Stimulated activated naive CD8-positive, alpha-beta T cell treated with anti-CD3 and anti-CD28 coated beads, Interleukin-15, amount 100 ng/mL, for 72 hours (primary cell): Measurements from ENCODE around the gene CFAP61.

ENCODE experiments used
- ATAC-seq: fragments of 150-1000 bp; cut with Tn5 transposase; 2 replicates; pipeline ENCODE4 v1.10.0; 2021; ENCODE audit warnings: mild to moderate bottlenecking, moderate library complexity
- DNase-seq, 2 donors: peaks; one replicate each; pipeline ENCODE4 v3.0.0; 2021 to 2022
- H3K27ac Mint-ChIP-seq, 2 donors: one replicate each; pipeline ENCODE4 v1.8.0; 2022; ENCODE audit warnings: mild to moderate bottlenecking in 2 of 2, mixed read lengths in 2 of 2, moderate library complexity in 2 of 2
- H3K27me3 Mint-ChIP-seq: one replicate; pipeline ENCODE4 v1.8.0; 2022; ENCODE audit warnings: mixed read lengths
- H3K4me1 Mint-ChIP-seq: one replicate; pipeline ENCODE4 v1.8.0; 2022; ENCODE audit warnings: mild to moderate bottlenecking, mixed read lengths
- H3K4me3 Mint-ChIP-seq, 2 donors: one replicate each; pipeline ENCODE4 v1.8.0; 2022; ENCODE audit warnings: mild to moderate bottlenecking in 2 of 2, mixed read lengths in 2 of 2, moderate library complexity in 1 of 2
- H3K9me3 Mint-ChIP-seq, 2 donors: one replicate each; pipeline ENCODE4 v1.8.0; 2022; ENCODE audit warnings: mixed read lengths in 2 of 2

The CFAP61 gene

DNA sequence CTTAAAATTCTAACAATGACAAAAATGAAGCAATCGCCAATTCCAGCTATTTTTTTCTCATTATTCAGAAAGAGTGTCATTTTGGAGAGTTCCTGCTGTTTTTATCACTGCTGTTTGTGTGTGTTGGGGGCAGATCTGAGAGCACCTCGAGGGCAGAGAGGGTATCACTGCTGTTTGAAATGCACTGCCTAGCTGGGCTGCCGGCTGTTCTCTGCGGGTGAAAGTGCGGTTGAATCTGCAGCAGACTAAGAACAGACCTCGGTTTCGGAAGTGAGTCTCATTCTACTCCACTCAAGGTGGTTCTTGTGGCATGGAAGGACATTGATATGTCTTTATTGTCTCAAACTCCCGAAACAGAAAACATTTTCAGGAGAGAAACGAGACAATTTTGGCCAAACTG lies 333.9 kb downstream of the CFAP61 start:
- H3K9me3 Mint-ChIP-seq = no peaks in the 10 kb centered on the region
- no peak for ATAC-seq

DNA sequence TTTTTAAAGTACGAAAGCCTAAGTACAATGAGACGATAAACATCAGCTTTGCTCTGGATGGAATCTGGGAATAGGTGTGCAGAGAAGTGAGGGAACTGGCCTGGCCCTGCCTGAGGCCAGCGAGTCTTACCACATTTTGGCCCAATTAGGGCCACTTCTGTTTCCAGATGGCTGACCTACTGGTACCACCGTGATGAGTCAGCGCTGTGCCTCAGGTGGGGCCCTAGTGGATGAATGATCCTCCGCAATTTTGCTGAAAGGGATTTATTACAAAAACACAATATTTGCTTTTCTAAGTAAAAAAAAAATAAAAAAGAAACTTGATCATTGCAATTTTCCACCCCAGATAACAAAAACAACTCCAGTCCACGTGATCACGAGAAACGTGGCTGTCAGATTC lies 338.1 kb downstream of the CFAP61 start:
- Mint-ChIP-seq H3K27me3 (no peaks in the 10 kb centered on the region), H3K4me3 (no peak overlapping the region), H3K4me1 (no peaks in the 10 kb centered on the region), H3K9me3 (no peaks in the 10 kb centered on the region), H3K27ac (no peak overlapping the region)
- ATAC-seq (no peak), DNase-seq (no peak)

More for the DNA sequence above, 333.9 kb downstream of the CFAP61 start:
- Mint-ChIP-seq H3K27ac (no peak overlapping the region), H3K27me3 (no peaks in the 10 kb centered on the region), H3K4me1 (no peaks in the 10 kb centered on the region), H3K4me3 (no peak overlapping the region)
- no peak for DNase-seq

- Mint-ChIP-seq H3K9me3 (no peaks in the 10 kb centered on the region), H3K27me3 (no peaks in the 10 kb centered on the region), H3K4me1 (no peaks in the 10 kb centered on the region), H3K4me3 (no peak overlapping the region), H3K27ac (no peak overlapping the region)
- ATAC-seq (no peak), DNase-seq (no peak)
Measured at GRCh38 chr20:20391115-20391514, 338.8 kb downstream of the CFAP61 start.

DNA sequence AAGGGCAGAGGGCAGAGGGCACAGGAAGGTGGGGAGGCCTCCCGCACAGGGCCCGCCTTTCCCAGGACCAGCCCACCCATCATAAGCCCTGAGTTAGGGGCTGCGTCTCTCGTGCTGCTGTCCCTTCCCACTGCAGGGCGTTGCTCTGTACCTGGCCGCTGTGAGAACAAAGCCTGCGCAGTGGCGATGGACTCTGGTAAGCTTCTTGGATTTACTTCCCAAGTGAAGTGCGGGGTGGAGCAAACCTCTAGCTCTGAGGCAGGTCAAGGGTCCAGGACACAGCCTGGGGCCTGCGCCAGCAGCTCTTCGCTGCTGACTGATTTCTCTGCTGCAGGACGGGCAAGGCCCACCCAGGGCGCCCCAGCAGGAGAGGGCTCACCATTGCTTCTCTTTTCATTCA lies 339.4 kb downstream of the CFAP61 start:
- Mint-ChIP-seq H3K4me3 (no peak overlapping the region), H3K9me3 (no peaks in the 10 kb centered on the region), H3K27ac (peak overlapping the region in 1 of 2 donors; percentile 37), H3K27me3 (no peaks in the 10 kb centered on the region), H3K4me1 (no peaks in the 10 kb centered on the region)
- ATAC-seq (no peak), DNase-seq (no peak)

GRCh38 chr20:20393207-20394120 lies 341.1 kb downstream of the CFAP61 start:
- no peak for ATAC-seq
- H3K9me3 Mint-ChIP-seq = no peaks in the 10 kb centered on the region
- H3K4me1 Mint-ChIP-seq = no peaks in the 10 kb centered on the region
- H3K27ac Mint-ChIP-seq = peak overlapping the region; percentile 72 to 74
- H3K4me3 Mint-ChIP-seq = no peak overlapping the region
- no peak for DNase-seq
- no peaks in the 10 kb centered on the region for H3K27me3 Mint-ChIP-seq

DNA sequence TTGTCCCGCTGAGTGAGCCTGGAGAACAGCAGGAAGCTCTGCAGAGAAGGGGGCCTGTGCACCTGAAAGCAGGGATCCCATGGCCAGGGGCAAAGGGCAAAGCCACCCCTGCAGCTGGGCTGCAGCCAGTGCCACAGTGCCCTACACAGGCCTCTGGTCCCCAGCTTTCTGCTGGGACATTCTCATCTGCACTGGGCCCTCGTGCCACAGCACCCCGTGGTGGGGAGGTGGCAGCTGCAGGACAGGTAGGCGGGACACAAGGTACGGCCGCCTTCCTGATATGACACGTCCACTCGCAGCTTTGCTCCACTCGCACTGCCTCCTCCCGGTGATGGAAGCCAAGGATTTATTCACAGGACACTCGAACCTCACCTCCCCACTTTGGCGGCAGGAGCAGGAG lies 342.8 kb downstream of the CFAP61 start:
- Mint-ChIP-seq H3K9me3 (no peaks in the 10 kb centered on the region), H3K4me3 (no peak overlapping the region), H3K4me1 (no peaks in the 10 kb centered on the region), H3K27ac (no peak overlapping the region), H3K27me3 (no peaks in the 10 kb centered on the region)
- DNase-seq (no peak), ATAC-seq (no peak)

DNA sequence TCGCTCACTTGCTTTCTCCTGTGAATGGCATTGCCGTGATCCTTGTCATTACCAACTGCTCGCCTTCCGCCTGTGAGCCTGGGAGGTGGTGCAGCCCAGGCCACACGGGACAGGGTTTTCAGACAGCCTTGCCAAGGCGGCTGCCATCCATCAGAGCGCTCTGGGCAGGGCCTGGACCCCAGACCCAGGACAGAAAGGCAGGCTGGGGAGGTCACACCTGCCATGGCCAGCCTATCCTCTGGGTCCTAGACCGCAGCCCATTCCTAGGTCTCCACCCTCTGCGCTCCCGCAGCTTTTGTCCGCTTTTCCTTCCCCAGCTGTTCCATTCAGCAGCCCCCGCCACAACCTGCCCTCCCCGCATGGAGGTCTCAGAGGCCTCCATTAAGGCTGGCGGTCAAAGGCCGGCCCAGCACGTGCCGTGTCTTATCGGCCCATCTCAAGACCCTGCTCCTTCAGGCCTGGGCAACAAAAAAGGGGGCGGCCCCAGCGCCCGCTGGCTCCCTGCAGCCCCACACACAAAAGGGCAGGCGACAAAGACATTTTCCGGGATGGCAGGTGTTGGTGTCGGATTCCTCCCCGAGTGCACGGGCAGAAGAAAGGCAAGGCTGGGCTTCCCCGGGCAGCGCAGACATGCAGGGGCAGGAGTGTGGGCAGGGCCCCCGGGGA lies 343.7 kb downstream of the CFAP61 start:
- no peaks in the 10 kb centered on the region for H3K27me3 Mint-ChIP-seq
- no peaks in the 10 kb centered on the region for H3K9me3 Mint-ChIP-seq
- H3K27ac Mint-ChIP-seq = no peak overlapping the region
- H3K4me3 Mint-ChIP-seq = no peak overlapping the region
- ATAC-seq (peak; percentile 40), DNase-seq (no peak)
- no peaks in the 10 kb centered on the region for H3K4me1 Mint-ChIP-seq

- no peak for DNase-seq
- no peaks in the 10 kb centered on the region for H3K4me1 Mint-ChIP-seq
- no peak for ATAC-seq
- no peaks in the 10 kb centered on the region for H3K27me3 Mint-ChIP-seq
- no peak overlapping the region for H3K4me3 Mint-ChIP-seq
- no peak overlapping the region for H3K27ac Mint-ChIP-seq
- no peaks in the 10 kb centered on the region for H3K9me3 Mint-ChIP-seq
Measured at GRCh38 chr20:20396794-20397193, 344.5 kb downstream of the CFAP61 start.

DNA sequence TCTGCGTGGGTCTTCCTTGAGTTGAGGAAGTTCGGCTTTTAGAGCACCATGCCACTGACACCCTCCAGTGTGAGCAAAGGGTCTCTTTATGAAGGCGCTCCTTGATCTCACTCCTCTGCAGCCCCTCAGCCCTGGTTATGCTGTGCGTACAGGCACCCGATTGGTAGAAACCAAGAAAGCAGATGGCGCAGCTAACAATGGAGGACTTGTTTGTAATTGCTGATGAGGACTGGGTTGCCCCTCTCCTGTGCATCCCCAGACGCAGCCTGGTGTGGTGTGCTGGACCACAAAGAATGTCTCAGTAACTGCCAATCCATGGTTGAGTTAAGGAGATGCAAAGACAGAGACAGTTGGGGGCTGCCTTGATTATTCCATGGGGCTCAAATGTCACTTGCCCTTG lies 345.8 kb downstream of the CFAP61 start:
- H3K27me3 Mint-ChIP-seq = no peaks in the 10 kb centered on the region
- H3K4me3 Mint-ChIP-seq = no peak overlapping the region
- DNase-seq (no peak), ATAC-seq (no peak)
- no peaks in the 10 kb centered on the region for H3K4me1 Mint-ChIP-seq
- H3K27ac Mint-ChIP-seq = peak overlapping the region in 1 of 2 donors; percentile 72
- H3K9me3 Mint-ChIP-seq = no peaks in the 10 kb centered on the region

GRCh38 chr20:20399531-20400500 lies 347.5 kb downstream of the CFAP61 start:
- Mint-ChIP-seq H3K4me1 (no peaks in the 10 kb centered on the region), H3K9me3 (no peaks in the 10 kb centered on the region)

GRCh38 chr20:20401991-20402390 lies 349.7 kb downstream of the CFAP61 start:
- Mint-ChIP-seq H3K27ac (peak overlapping the region in 1 of 2 donors; percentile 5), H3K27me3 (no peaks in the 10 kb centered on the region), H3K4me1 (no peaks in the 10 kb centered on the region), H3K9me3 (no peaks in the 10 kb centered on the region), H3K4me3 (no peak overlapping the region)
- DNase-seq = no peak
- ATAC-seq = no peak

More at GRCh38 chr20:20399531-20400500, 347.5 kb downstream of the CFAP61 start:
- ATAC-seq (no peak), DNase-seq (no peak)
- H3K27me3 Mint-ChIP-seq = no peaks in the 10 kb centered on the region
- no peak overlapping the region for H3K4me3 Mint-ChIP-seq
- no peak overlapping the region for H3K27ac Mint-ChIP-seq

DNA sequence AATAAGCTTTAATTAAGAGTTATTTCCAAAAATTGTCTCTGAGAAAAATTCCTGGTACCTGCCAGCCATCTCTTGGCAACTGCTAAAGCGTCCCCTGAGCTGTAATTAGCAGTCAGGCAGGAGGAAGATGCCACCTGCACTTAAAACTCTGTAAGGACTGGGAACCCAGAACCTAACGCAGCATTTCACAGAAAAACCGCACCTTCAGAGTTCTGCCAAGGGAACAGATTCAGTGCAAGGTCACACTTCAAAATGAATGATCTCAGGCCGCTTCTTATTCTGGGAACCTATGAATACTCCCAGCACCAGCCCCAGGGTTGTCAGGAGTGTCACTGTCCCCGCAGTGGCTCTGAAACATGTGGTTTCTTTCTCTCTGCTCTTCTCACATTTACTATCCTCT lies 352.3 kb downstream of the CFAP61 start:
- no peak overlapping the region for H3K4me3 Mint-ChIP-seq

DNA sequence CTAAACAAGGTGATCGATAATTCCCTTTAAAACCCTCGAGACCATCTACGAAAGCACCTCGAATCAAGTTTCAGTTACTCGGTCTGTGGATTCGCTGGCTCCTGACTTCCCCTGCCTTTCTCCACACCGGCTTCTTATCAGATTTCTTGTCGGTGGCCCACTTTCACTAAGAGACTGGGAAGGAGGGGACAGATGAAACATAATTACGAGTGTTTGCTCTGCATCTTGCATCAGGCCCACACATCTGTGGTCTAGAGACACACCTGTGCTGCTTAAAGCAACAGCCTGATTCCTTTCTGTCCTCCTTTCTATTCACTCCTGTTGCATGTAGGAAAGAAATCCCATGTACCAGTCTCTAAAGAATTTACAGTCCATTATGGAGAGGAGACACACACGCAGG lies 353.3 kb downstream of the CFAP61 start:
- peak overlapping the region in 1 of 2 donors; percentile 61 for H3K27ac Mint-ChIP-seq
- no peak overlapping the region for H3K4me3 Mint-ChIP-seq
- DNase-seq (no peak), ATAC-seq (no peak)
- H3K27me3 Mint-ChIP-seq = no peaks in the 10 kb centered on the region
- H3K9me3 Mint-ChIP-seq = no peaks in the 10 kb centered on the region
- H3K4me1 Mint-ChIP-seq = no peaks in the 10 kb centered on the region

More for the DNA sequence above, 352.3 kb downstream of the CFAP61 start:
- ATAC-seq (no peak), DNase-seq (no peak)
- H3K4me1 Mint-ChIP-seq = no peaks in the 10 kb centered on the region
- no peaks in the 10 kb centered on the region for H3K9me3 Mint-ChIP-seq
- H3K27me3 Mint-ChIP-seq = no peaks in the 10 kb centered on the region
- no peak overlapping the region for H3K27ac Mint-ChIP-seq

DNA sequence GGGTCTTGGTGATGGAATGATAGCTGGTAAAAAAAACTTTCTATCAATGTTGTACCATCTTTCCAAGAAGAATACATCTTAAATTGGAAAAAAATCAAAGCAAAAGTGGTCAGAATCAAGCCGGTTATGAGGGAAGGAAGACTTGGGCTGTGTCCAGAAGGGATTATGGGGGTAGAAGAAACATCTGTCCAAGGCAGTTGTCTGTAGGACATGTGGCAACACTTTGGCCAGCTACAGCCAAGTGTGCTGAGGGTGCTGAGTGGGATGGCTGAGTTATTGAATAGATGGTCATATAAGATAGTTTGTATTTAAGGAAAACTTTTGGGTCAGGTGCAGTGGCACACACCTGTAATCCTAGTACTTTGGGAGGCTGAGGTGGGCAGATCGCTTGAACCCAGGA lies 354.0 kb downstream of the CFAP61 start:
- ATAC-seq = no peak
- no peaks in the 10 kb centered on the region for H3K9me3 Mint-ChIP-seq
- H3K4me1 Mint-ChIP-seq = no peaks in the 10 kb centered on the region
- DNase-seq = no peak
- H3K27me3 Mint-ChIP-seq = no peaks in the 10 kb centered on the region
- peak overlapping the region in 1 of 2 donors; percentile 34 for H3K27ac Mint-ChIP-seq
- H3K4me3 Mint-ChIP-seq = no peak overlapping the region
